Stomach smooth muscle (tissue), 2 donors: ENCODE data around the gene NEK6.
"Not testable (repeated sequence)": the region's sequence is repeated elsewhere in the genome, so short reads cannot be mapped to it uniquely, and the experiment has no call there.

Experiments
- H3K27ac ChIP-seq: one replicate; pipeline ENCODE4 v1.7.0; 2013; ENCODE audit warnings: mild to moderate bottlenecking, low read length, inconsistent platforms
- H3K27me3 ChIP-seq, 2 donors: one replicate each; pipeline ENCODE4 v1.7.0; 2013; ENCODE audit warnings: low read length in 2 of 2; ENCODE audit not compliant: insufficient read depth in 2 of 2, control insufficient read depth in 1 of 2
- H3K36me3 ChIP-seq, 2 donors: one replicate each; pipeline ENCODE4 v1.7.0; 2013; ENCODE audit warnings: low read length in 2 of 2; ENCODE audit not compliant: control insufficient read depth in 2 of 2, insufficient read depth in 2 of 2
- H3K4me1 ChIP-seq: one replicate; pipeline ENCODE4 v1.7.0; 2013; ENCODE audit warnings: low read length; ENCODE audit not compliant: control insufficient read depth, insufficient read depth
- H3K4me3 ChIP-seq, 2 donors: one replicate each; pipeline ENCODE4 v1.7.0; 2013; ENCODE audit warnings: low read length in 2 of 2
- H3K9ac ChIP-seq, 2 donors: one replicate each; pipeline ENCODE4 v1.7.0; 2013; ENCODE audit warnings: low read length in 2 of 2, mild to moderate bottlenecking in 1 of 2
- H3K9me3 ChIP-seq, 2 donors: one replicate each; pipeline ENCODE4 v1.7.0; 2013; ENCODE audit warnings: low read length in 2 of 2; ENCODE audit not compliant: control insufficient read depth in 2 of 2
- donor health status: healthy.
- donor health status: Pancreatic carcinoma.

The NEK6 gene

DNA sequence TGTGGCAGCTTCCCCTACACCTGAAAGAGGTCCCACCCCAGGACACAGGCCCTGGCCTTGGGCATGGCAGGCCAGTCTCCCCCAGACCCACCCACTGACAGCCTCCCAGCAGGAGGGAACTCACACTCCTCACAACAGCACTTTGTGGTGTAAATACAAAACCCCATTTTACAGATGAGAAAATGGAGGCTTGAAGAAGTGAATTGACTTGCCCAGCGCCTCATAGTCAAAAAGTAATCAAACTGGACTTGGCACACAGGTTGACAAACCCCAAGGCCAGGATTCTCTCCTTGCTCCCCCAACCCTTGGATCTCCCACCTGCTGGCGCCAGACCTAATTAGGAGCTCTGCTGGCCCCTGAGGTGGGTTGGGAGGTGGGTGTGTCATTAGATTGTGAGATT is 29.2 kb upstream of the NEK6 start:
- no peak overlapping the region for H3K4me3 ChIP-seq
- H3K36me3 ChIP-seq, result no peaks in the 10 kb centered on the region

DNA sequence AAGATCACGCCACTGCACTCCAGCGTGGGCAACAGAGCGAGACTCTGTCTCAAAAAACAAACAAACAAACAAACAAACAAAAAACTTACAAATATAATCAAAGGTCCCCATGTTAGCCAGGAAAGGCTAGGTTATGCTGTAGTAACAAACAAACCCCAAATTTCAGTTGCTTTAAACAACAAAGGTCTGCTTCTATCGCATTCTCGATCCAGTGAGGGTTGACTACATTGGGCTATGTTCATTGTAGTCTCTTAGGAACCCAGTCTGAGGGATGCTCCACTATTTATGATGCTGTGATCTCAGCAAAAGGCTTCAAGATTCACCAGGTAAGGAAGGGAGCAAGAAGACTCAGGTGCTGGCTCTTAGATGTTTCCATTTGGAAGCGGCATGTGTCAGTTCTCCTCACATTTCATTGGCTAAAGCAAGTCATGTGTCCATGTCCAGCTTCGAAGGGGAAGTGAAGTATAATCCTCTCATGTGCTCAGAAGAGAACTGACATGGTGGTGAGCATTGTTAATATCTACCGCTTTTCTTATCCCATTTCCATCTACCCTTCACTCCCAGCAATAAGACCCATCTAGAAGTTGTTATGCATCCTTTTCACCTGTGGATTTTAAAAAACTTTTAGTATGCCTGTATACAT is 26.5 kb upstream of the NEK6 start:
- no peaks in the 10 kb centered on the region for H3K27me3 ChIP-seq
- H3K9me3 ChIP-seq, result no peaks in the 10 kb centered on the region
- H3K4me1 ChIP-seq, result no peaks in the 10 kb centered on the region
- no peak overlapping the region for H3K4me3 ChIP-seq
- H3K9ac ChIP-seq, result no peak overlapping the region
- no peaks in the 10 kb centered on the region for H3K36me3 ChIP-seq
- H3K27ac ChIP-seq, result no peak overlapping the region

More for the DNA sequence above, 29.2 kb upstream of the NEK6 start:
- H3K9ac ChIP-seq, result no peak overlapping the region
- H3K9me3 ChIP-seq, result no peaks in the 10 kb centered on the region
- H3K27me3 ChIP-seq, result no peaks in the 10 kb centered on the region
- no peak overlapping the region for H3K27ac ChIP-seq
- H3K4me1 ChIP-seq, result no peaks in the 10 kb centered on the region

DNA sequence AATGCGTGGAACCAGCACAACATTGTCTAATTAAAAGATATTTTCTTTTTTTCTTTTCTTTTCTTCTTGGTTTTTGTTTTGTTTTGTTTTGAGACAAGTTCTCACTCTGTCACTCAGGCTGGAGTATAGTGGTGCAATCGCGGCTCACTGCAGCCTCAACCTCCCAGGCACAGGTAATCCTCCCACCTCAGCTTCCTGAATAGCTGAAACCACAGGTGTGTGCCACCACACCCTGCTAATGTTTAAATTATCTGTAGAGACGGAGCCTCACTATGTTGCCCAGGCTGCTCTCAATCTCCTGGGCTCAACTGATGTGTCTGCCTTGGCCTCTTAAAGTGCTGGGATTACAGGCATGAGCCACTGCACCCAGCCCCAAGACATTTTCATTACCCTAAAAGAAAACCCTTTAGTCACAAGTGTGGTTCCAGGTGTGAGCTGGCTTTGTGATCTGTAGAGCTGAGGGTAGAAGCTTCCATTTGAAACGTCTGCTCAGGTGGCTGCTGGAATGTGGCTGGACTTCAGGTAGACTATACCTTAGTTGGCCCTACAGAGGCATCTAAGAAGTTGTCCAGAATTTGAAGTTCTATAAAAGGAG is 19.1 kb upstream of the NEK6 start:
- H3K4me1 ChIP-seq, result peaks cover 9% of the 10 kb centered on the region
- no peaks in the 10 kb centered on the region for H3K9me3 ChIP-seq
- H3K4me3 ChIP-seq, result no peak overlapping the region
- H3K9ac ChIP-seq, result no peak overlapping the region
- peaks cover 0 to 8% of the 10 kb centered on the region in 2 donors for H3K27me3 ChIP-seq
- no peaks in the 10 kb centered on the region for H3K36me3 ChIP-seq
- H3K27ac ChIP-seq, result no peak overlapping the region

DNA sequence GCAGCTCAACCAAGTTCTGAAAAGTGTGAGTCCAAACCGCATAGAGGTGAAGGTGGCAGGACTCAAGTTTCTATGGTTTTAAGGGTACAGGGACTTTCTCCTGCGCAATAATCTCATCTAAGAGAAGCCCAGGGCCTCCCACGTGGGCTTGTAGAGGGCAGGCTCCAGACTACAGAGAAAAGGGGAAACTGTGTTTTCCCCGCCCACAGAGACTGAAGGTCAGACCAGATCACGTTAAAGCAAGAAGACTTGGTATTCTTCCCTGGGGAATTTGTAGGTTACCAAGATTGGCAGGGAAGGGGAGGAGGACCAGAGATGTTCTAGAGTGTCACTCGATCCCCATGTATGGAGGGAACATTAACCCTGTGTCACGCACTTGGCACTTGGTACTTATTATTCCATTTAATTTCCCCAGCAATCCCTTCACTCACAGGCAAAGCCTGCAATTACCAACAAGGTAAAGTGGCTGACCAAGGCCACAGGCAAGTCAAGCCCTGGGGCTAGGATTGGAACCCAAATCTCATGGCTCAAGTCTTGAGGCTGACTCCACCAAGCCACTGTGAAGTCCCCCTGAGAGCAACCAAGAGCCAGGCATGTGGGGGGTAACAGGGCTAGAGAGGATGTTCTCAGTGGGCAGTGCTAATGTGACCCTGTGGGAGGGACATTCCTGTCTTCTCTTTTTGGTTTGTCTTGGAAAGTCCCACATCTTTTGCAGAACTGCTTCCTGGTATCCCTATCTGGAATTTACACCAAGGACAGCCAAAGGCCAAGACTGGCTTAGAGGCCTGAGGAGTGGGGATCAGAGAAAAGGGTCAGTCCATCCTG is 18.3 kb upstream of the NEK6 start:
- no peaks in the 10 kb centered on the region for H3K36me3 ChIP-seq
- H3K27ac ChIP-seq, result no peak overlapping the region
- no peak overlapping the region for H3K9ac ChIP-seq
- peaks cover 0 to 8% of the 10 kb centered on the region in 2 donors for H3K27me3 ChIP-seq
- no peak overlapping the region for H3K4me3 ChIP-seq
- no peaks in the 10 kb centered on the region for H3K9me3 ChIP-seq
- peaks cover 9% of the 10 kb centered on the region for H3K4me1 ChIP-seq

DNA sequence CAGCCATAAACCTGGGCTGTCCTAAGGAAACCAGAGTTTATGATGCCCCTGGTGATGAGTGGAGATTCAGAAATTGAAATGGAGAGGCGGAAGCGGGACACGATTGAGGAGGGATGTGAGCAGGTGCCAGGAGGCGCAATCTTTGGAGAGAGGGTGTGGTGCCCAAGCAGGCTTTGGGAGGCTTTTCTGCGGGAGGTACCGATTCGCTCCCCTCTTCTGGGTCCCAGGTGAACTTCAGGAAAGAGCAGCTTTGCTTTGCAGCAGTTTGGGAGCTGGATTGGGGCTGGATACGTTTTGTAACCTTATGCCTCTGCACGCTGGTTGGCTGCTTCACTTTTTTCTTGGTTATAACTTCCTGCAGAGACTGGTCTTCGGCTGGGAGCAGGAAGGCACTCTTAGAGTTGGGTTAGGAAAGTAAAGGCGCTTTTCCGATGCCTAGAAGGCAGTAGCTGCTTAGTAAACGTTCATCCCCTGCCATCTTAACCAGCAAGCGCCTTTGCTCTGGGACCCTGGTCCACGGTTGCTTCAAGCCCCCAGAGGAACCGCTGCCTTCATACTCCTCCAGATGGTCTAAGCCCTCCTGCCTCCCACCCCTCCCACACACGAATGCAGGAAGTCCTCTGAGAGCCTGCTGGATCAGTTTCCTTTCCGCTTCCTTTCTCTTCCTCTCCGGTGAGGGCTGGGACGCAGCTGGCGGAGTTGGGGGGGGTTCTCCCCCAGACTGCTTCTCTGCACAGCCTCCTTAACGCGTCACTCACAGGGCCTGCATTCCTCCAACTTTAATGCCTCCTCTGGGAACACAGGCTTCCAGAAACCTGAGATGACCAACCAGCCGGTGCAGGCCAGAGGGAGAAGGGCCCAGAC is 15.2 kb upstream of the NEK6 start:
- Histone ChIP-seq H3K9ac (no peak overlapping the region), H3K27ac (no peak overlapping the region), H3K4me3 (peak overlapping the region in 1 of 2 donors; percentile 49)

DNA sequence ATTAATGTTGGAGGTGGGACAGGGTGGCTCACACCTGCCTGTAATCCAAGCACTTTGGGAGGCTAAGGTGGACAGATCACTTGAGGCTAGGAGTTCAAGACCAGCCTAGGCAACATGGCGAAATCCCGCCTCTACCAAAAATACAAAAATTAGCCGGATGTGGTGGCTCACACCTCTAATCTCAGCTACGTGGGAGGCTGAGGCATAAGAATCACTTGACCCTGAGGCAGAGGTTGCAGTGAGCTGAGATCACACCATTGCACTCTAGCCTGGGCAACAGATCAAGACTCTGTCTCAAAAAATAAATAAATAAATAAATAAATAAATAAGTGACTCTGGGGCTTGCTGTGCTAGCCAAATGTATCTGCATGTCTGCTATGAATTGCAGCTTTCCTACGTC is 10.4 kb upstream of the NEK6 start:
- not testable (repeated sequence) for H3K4me3 ChIP-seq, H3K27ac ChIP-seq, H3K9ac ChIP-seq, H3K4me1 ChIP-seq, H3K36me3 ChIP-seq, H3K9me3 ChIP-seq, H3K27me3 ChIP-seq

More for the DNA sequence above, 15.2 kb upstream of the NEK6 start:
- peaks cover 0 to 8% of the 10 kb centered on the region in 2 donors for H3K27me3 ChIP-seq
- peaks cover 9% of the 10 kb centered on the region for H3K4me1 ChIP-seq
- no peaks in the 10 kb centered on the region for H3K9me3 ChIP-seq
- no peaks in the 10 kb centered on the region for H3K36me3 ChIP-seq

DNA sequence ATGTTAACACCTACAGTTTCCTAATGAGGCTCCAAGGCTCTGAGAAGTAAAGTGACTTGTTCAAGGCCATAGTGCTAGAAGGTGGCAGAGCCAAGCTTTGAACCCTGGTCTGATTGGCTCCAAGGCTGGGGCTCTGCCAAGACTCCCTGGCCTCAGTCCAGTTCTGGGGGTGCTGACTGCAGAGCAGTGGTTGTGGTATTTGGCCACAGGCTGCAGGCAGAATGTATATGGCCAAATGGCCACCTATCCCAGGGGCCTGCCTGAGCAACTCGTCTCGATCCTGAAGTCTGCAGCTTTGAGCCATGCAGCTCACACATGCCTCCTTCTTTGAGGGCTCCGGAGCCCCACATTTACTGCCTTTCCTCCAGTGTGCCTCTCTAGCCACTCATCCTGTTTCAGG is 9.7 kb upstream of the NEK6 start:
- Histone ChIP-seq H3K9ac (no peak overlapping the region), H3K4me1 (peaks cover under 1% of the 10 kb centered on the region), H3K4me3 (no peak overlapping the region), H3K27me3 (no peaks in the 10 kb centered on the region), H3K36me3 (no peaks in the 10 kb centered on the region), H3K27ac (no peak overlapping the region), H3K9me3 (no peaks in the 10 kb centered on the region)

DNA sequence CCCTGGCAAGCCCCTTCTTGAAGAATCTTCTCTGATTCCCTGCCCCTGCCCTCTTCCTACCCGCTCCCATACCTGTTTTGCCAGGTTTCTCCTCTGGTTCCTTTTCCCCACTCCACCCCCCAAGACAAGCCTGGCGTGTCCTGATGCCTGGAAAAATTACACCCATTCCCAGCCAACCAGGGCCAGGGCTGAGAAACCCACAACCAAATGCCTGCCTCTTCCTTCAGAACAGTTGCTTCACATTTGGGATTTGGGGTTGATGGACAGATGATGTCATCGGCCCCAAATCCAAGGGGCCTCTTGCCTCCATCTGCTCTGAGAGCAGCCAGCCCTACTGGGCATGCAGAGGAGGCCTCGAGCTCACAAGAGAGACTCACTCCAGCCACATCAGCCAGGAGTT is 8.8 kb upstream of the NEK6 start:
- Histone ChIP-seq H3K4me3 (no peak overlapping the region), H3K36me3 (no peaks in the 10 kb centered on the region), H3K27ac (no peak overlapping the region), H3K27me3 (no peaks in the 10 kb centered on the region), H3K9me3 (no peaks in the 10 kb centered on the region), H3K9ac (no peak overlapping the region), H3K4me1 (no peaks in the 10 kb centered on the region)

DNA sequence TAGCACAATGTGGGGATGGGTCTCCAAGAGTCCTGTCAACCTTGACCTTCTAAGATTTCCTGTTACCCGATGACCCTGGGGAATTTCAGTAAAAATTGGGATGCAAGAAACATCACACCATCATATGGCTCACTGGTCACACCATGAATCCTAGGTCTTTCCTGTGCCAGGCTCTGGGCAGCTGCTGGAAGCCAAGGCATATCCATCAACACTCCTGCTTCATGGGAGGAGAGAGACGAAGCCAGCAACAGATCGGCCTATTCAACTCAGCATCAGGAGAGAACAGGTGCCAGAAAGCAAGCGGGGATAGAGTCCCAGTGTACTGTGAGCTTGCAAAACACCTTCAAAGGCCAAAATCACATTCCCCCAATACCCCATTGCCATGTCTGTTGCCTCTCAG is 6.5 kb upstream of the NEK6 start:
- no peak overlapping the region for H3K9ac ChIP-seq
- no peak overlapping the region for H3K27ac ChIP-seq
- no peaks in the 10 kb centered on the region for H3K36me3 ChIP-seq
- H3K4me3 ChIP-seq, result no peak overlapping the region
- H3K9me3 ChIP-seq, result no peaks in the 10 kb centered on the region
- H3K27me3 ChIP-seq, result no peaks in the 10 kb centered on the region
- no peaks in the 10 kb centered on the region for H3K4me1 ChIP-seq

DNA sequence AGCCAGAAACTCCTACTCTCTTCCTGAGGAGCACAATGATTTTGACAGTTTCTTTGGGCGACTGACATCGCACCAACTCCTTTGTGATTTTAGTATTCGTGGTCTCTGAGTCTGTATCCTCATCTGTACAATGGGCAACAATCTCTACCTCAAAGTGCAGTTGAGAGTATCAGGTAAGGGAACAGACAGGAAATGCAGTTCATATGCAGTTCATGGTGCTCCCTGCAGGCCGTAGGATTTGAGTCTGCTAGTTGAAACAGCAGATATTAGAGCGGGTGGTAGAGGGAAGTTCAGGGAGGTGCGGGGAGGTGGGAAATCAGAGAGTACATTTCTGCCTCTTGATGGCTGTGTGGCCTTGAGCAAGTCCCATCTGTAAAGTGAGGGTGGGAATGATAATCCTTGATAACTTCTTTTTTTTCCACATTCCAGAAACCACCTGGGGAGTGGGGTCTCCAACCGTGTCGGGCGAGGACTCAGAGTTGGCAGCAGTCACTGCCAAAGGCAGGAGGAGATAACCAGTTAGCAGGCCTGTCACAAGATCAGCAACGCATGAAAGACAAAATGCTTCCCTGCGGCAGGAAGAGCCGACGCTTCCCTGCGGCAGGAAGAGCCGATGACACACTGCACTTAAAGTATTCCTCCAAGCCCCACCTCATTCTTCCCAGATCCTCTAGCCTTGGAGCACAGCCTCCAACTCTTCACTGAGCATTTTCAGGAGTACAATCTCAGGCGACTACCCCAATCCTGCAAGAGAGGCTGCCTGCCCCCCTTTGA is 6.0 kb upstream of the NEK6 start:
- H3K27ac ChIP-seq, result no peak overlapping the region

More for the DNA sequence above, 6.0 kb upstream of the NEK6 start:
- Histone ChIP-seq H3K4me1 (no peaks in the 10 kb centered on the region), H3K9ac (no peak overlapping the region), H3K27me3 (no peaks in the 10 kb centered on the region), H3K9me3 (no peaks in the 10 kb centered on the region), H3K4me3 (no peak overlapping the region), H3K36me3 (no peaks in the 10 kb centered on the region)
